Urothelium cell line (cell line): ENCODE data around the gene CATSPER2.
"Not testable (repeated sequence)": the region's sequence is repeated elsewhere in the genome, so short reads cannot be mapped to it uniquely, and the experiment has no call there.

Experiments used
- DNase-seq: peaks from one replicate; pipeline ENCODE4 v3.0.0; 2011; ENCODE audit warnings: low spot score, mixed read lengths
- FAIRE-seq: peaks from 2 replicates; lab custom pipeline; 2011; peaks lifted over from hg19 to GRCh38; lab: Jason Lieb, UNC

Gene CATSPER2

DNA sequence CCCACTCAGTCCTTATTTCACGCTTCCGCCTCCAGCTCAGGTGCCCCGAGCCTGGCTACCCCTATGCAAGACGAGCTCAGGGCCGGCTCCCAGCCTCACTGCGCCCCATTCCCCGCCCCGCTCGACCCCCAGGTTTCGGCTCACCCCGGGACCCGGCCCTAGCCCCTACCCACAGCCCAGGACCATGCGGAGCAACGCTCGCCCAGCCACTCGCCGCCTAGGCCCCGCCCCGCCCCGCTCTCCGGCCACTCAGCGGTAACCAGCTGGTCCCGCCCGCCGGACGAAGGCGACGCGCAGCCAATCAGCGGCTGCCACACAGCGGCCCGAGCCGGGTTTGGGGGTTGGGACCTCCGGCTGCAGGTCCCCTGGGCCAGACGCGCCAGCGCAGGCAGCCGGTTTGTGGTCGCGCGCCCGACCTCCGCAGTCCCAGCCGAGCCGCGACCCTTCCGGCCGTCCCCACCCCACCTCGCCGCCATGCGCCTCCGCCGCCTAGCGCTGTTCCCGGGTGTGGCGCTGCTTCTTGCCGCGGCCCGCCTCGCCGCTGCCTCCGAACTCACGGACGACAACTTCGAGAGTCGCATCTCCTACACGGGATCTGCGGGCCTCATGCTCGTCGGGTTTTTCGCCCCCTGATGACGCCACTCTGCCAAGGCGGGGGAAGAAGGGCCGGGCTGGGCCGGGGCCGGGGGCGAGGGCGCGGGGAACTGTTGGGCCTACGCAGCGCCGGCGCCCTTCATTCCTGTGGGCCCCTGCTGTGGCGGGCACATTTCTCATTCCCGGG, at the start of gene CATSPER2:
TSS of gene CATSPER2 (minus strand) at position 196 of the 781 bp plus-strand sequence. CDS start 783 bp downstream, outside the sequence.
- DNase-seq (no peak), FAIRE-seq (peak; percentile 35)

DNA sequence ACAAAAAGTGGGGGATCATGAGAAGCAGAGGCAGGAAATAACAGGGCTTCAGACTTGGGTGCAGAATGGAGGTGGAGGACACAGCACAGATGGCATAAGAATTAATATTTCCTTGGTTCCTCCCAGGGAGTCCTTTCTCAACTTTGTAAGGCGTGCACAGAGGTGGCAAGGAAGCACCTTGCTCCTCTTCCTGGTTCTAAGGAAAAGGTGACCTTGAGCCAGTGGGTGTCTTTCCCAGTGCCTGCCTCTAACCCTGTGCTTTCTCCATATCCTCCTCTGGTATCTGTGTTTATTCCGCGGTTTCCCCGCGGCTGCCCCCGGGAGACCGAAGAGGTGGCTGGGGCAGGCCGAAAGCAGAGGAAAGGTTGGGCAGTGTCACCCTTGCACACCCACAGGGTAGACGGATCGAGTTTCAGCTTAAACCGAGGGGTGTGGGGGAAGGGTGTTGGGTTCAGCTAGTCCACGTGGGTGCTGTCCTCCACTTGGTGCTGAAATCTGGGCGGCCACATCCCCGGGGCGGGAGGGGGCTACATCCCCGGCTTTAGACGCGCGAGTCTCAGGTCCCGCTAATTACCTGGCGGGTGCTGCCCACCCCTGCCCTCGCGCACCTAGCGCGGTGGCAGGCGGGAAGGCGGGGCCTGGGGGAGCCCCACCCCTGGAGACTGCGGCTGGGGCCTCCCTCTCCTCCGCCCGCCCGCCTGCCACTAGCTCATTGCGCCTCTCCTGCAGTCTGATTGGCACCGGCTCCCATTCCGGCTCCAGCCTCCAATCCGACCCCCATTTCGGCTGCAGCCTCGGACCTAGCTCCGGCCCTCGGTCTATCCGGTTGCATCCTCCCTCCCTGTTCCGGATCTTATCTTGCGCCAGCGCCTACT, 44.7 kb upstream of the CATSPER2 start, which contains the start of gene CKMT1A:
TSS of gene CKMT1A (plus strand) at position 712 of the 875 bp plus-strand sequence. CDS start 192 bp downstream, outside the sequence.
- FAIRE-seq, DNase-seq: not testable (repeated sequence)

GRCh38 chr15:43692679-43693078, 44.0 kb upstream of the CATSPER2 start:
- FAIRE-seq, result not testable (repeated sequence)

GRCh38 chr15:43689604-43690301, 41.1 kb upstream of the CATSPER2 start:
- peak; percentile 94 for FAIRE-seq
- not testable (repeated sequence) for DNase-seq

More at GRCh38 chr15:43692679-43693078, 44.0 kb upstream of the CATSPER2 start:
- DNase-seq, result not testable (repeated sequence)

- not testable (repeated sequence) for DNase-seq, FAIRE-seq
These were observed 25.5 kb upstream of the CATSPER2 start for GRCh38 chr15:43674175-43674574.

- not testable (repeated sequence) for FAIRE-seq
These were observed 17.5 kb upstream of the CATSPER2 start for GRCh38 chr15:43666177-43666576.

DNA sequence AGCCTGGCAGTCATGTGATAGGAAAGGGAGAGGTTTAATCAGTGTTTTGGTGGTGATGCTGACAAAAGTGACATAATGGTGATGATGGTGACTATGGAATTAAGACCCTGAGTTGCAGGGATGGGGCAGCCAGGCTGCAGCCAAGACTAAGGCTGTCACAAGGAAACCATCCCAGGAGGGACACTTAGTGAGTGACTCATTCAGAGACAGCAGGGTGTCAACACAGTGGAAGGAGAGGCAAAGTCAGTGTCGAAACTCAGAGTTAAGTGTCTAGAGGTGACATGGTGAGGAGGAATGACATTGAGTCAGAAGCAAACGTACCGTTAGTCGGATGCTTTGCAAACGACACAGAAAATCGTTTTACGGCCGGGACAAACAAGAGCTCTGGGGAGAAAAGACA, 14.7 kb upstream of the CATSPER2 start:
- DNase-seq, FAIRE-seq: not testable (repeated sequence)

More at GRCh38 chr15:43666177-43666576, 17.5 kb upstream of the CATSPER2 start:
- DNase-seq, result not testable (repeated sequence)

- not testable (repeated sequence) for DNase-seq, FAIRE-seq
These were observed 13.6 kb upstream of the CATSPER2 start for GRCh38 chr15:43662293-43662692.

GRCh38 chr15:43659727-43660126, 11.1 kb upstream of the CATSPER2 start:
- DNase-seq, FAIRE-seq: not testable (repeated sequence)

- DNase-seq, result not testable (repeated sequence)
- FAIRE-seq, result peak; percentile 79
These were observed 834 bp upstream of the CATSPER2 start for GRCh38 chr15:43649430-43649926.

DNA sequence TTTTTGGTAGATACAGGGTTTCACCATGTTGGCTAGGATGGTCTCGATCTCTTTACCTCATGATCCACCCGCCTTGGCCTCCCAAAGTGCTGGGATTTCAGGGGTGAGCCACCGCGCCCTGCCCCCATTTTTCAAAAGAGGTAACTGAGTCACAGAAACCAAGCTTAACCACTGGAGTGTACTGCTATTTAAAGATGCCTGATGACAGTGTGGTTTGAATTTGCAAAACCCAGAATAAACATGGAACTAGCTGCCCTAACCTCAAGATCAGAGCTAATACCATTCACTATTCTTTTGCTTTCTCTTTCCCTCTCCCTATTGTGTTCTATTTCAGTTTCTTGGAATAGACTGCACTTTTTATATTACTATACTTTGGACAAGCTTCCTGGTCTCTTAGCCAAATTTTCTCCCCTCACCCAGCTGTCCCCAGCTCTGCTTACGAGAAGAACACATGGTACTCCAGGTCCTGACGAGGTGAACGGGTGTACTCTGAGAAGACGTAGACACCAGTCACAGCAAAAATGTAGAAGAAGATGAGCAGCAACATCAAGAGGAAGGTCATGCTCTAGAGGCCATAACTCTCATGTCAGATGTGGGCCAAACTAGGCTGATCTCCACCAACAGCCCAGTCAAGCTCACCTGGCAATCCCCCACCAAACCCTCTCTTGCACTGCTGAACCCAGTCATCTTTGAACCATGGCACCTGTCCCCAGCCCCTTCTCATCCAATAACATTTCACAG, 10.0 kb downstream of the CATSPER2 start:
- not testable (repeated sequence) for DNase-seq, FAIRE-seq

- not testable (repeated sequence) for FAIRE-seq, DNase-seq
These were observed 21.7 kb downstream of the CATSPER2 start for GRCh38 chr15:43626937-43627336.

DNA sequence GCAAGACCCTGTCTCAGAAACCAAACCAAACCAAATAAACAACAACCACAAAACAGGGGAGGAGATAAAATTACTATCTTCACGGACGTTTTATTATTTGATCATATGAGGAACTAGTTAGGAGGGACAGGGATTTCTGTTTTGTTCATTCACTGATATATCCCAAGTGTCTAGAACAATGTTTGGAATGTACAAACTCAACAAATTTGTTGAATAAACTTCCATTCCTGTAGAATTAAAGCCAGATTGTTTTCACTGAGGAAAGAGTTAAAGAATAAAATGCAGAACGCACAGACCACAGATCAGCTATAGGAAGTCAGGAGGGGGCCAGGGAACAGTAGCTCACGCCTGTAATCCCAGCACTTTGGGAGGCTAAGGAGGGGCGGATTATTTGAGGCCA, 23.5 kb downstream of the CATSPER2 start:
- no peak for FAIRE-seq

DNA sequence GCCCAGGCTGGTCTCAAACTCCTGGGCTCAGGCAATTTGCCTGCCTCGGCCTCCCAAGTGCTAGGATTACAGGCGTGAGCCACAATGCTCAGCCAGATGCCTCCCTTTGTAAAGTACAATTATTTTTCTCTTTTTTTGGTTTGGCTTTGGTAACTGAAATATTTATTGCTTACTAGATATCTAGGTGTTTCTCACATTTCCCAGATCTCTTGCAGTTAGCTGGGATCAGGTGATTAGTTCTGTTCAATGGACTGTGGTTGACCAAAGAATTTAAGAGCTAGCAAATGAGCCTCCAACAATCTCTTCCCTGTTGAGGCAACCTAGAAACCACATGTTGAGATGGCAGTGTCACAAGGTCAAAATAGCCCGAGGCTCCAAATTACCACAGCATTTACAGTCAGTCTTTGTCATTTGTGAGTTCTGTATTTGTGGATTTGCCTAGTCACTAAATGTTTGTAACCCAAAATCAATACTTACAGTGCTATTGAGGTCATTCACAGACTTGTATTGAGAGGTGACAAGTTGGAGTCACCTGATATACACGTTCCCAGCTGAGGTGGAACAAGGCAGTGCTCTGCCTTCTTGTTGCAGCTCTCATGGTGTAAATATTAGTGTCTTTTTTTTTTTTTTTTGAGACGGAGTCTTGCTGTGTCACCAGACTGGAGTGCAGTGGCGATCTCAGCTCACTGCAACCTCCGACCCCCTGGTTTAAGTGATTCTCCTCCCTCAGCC, 26.4 kb downstream of the CATSPER2 start:
- FAIRE-seq, result not testable (repeated sequence)

More for the DNA sequence above, 23.5 kb downstream of the CATSPER2 start:
- DNase-seq, result no peak

DNA sequence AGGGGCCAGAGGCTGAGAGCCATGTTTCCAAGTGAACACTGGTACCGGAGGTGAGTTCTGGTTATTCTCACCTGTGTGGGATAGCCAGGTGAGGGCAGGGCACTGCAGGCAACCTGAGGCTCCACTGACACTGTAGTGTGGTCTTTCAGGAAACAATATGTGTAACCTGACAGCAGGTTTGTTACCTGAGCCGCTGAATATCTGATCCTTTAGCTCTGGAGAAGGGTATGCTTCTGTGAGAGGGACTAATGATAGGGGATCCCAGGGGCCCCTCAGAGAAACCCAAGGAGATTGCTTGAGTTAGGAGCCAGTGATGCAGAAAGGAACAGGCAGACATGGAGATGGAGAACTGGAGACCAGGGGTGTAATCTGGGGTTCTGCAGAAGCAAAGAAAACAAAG, 29.9 kb downstream of the CATSPER2 start, which contains the start of gene STRC:
TSS of gene STRC (minus strand) at position 101 of the 400 bp plus-strand sequence. CDS start at position 23, 78 bp downstream.
- not testable (repeated sequence) for DNase-seq, FAIRE-seq

More for the DNA sequence above, 26.4 kb downstream of the CATSPER2 start:
- not testable (repeated sequence) for DNase-seq

DNA sequence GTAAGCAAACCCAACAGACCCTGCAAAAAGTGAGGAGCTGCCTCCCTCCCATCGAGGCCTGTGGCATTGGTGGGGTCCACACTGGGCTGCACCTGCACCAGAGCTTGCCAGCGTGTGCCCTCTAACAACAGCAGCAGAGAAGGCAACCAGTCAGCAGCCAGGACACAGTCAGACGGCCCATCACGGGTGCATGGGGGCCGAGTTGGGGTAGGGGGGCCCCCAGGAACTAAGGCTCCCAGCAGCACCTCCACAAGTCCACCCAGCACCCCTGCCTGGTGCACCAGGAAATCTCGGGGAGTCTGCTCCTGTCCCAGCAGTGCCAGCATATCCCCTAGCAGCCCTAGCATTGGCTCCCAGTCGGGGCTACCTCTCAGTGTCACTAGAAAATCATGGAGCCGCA, 30.9 kb downstream of the CATSPER2 start:
- not testable (repeated sequence) for DNase-seq, FAIRE-seq

GRCh38 chr15:43602233-43602632, 46.4 kb downstream of the CATSPER2 start:
- not testable (repeated sequence) for FAIRE-seq

GRCh38 chr15:43600200-43600599, 48.4 kb downstream of the CATSPER2 start:
- DNase-seq, FAIRE-seq: not testable (repeated sequence)

More at GRCh38 chr15:43602233-43602632, 46.4 kb downstream of the CATSPER2 start:
- DNase-seq, result peak; percentile 39
